ENCODE measurements around the gene NISCH.

Gene NISCH

GRCh38 chr3:52536112-52536368 is 80.6 kb downstream of the NISCH start:
- peak; percentile 93 for TF ChIP-seq ZBTB7A (IDR thresholded peaks at IDR 0.05; ENCODE audit: low read depth)
- no peak for TF ChIP-seq NFIC (IDR thresholded peaks at IDR 0.05)
- TF ChIP-seq RAD21 (IDR thresholded peaks at IDR 0.05; ENCODE audit: low read depth), result no peak
- TF ChIP-seq EP300 (IDR thresholded peaks at IDR 0.05; ENCODE audit: borderline replicate concordance), result no peak
- TF ChIP-seq CEBPB (IDR thresholded peaks at IDR 0.05), result 0 out of 2 replicates have a peak, but pooled peaks have one; percentile 18
- TF ChIP-seq REST (IDR thresholded peaks at IDR 0.05; ENCODE audit: low read depth), result no peak
- TF ChIP-seq EGR1 (IDR thresholded peaks at IDR 0.05), result no peak
- TF ChIP-seq FOXM1 (IDR thresholded peaks at IDR 0.05; ENCODE audit: borderline replicate concordance, low read depth), result no peak
- TF ChIP-seq TCF12 (IDR thresholded peaks at IDR 0.05; ENCODE audit: low read depth), result no peak
- no peak for TF ChIP-seq TEAD4 (IDR thresholded peaks at IDR 0.05)
- no peak for TF ChIP-seq USF1 (IDR thresholded peaks at IDR 0.05)
- TF ChIP-seq TAF1 (IDR thresholded peaks at IDR 0.05; ENCODE audit: low read depth), result no peak
- TF ChIP-seq YY1 (IDR thresholded peaks at IDR 0.05; ENCODE audit: low read depth), result peak; percentile 84
- TF ChIP-seq CREB1 (IDR thresholded peaks at IDR 0.05; ENCODE audit: low read depth), result no peak
- TF ChIP-seq, protein P1, sequence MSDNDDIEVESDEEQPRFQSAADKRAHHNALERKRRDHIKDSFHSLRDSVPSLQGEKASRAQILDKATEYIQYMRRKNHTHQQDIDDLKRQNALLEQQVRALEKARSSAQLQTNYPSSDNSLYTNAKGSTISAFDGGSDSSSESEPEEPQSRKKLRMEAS (IDR thresholded peaks at IDR 0.05), result no peak

DNA sequence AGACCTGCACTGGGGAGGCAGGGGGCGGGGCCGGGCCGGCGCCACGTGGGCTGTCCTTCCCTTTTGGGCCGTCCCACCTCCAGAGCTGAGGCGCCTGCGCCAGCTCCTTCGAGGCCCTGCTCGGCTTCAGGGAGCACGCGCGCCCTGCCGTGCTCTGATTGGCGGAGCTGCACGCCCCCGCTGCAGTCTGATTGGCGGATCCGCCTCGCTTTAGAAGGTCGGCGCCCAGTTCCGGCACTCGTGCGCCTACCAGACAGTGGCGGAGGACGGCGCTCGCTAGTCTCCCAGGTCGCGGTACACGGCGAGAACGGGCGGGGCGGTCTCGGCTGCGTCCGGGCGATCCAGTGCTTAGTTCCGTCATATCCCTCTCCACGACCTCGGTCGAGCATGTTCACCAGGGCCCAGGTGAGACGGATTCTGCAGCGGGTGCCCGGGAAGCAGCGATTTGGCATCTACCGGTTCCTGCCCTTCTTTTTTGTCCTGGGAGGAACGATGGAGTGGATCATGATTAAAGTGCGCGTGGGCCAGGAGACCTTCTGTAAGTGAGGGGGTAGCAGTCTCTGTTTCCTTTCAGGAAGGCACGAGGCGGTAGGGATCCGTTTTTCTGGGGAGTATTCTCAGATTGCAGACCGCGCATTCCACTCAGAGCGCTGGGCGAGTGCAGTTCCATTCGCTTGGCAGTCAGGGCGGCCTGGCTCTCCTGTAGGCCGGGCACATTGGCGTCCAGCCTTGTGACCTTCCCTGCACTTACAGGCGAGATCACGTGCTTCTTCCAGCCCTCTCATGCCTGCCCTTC is 81.2 kb downstream of the NISCH start, which contains the start of gene UQCC5:
Gene UQCC5, plus strand, starts transcription at position 237 of the 796 bp plus-strand sequence. Its CDS starts 151 bp downstream, at position 388.
- TF ChIP-seq TCF12 (IDR thresholded peaks at IDR 0.05; ENCODE audit: low read depth) (peak; percentile 3; the same call in 1 of the 2 replicates), CREB1 (IDR thresholded peaks at IDR 0.05; ENCODE audit: low read depth) (no peak), CEBPB (IDR thresholded peaks at IDR 0.05) (no peak), REST (IDR thresholded peaks at IDR 0.05; ENCODE audit: low read depth) (no peak), USF1 (IDR thresholded peaks at IDR 0.05) (peak; percentile 91), EGR1 (IDR thresholded peaks at IDR 0.05) (peak; percentile 99), ZBTB7A (IDR thresholded peaks at IDR 0.05; ENCODE audit: low read depth) (no peak), TEAD4 (IDR thresholded peaks at IDR 0.05) (no peak), TAF1 (IDR thresholded peaks at IDR 0.05; ENCODE audit: low read depth) (peak; percentile 92), NFIC (IDR thresholded peaks at IDR 0.05) (no peak), RAD21 (IDR thresholded peaks at IDR 0.05; ENCODE audit: low read depth) (no peak; the same call in 1 of the 2 replicates), YY1 (IDR thresholded peaks at IDR 0.05; ENCODE audit: low read depth) (no peak), EP300 (IDR thresholded peaks at IDR 0.05; ENCODE audit: borderline replicate concordance) (no peak), FOXM1 (IDR thresholded peaks at IDR 0.05; ENCODE audit: borderline replicate concordance, low read depth) (no peak; the same call in 1 of the 2 replicates)
- TF ChIP-seq, protein P1 (IDR thresholded peaks at IDR 0.05), result peak; percentile 81

GRCh38 chr3:52537165-52537620 is 81.8 kb downstream of the NISCH start:
- TF ChIP-seq EP300 (IDR thresholded peaks at IDR 0.05; ENCODE audit: borderline replicate concordance) (no peak), CREB1 (IDR thresholded peaks at IDR 0.05; ENCODE audit: low read depth) (no peak), TEAD4 (IDR thresholded peaks at IDR 0.05) (no peak), EGR1 (IDR thresholded peaks at IDR 0.05) (no peak), CEBPB (IDR thresholded peaks at IDR 0.05) (no peak), USF1 (IDR thresholded peaks at IDR 0.05) (no peak), ZBTB7A (IDR thresholded peaks at IDR 0.05; ENCODE audit: low read depth) (no peak), RAD21 (IDR thresholded peaks at IDR 0.05; ENCODE audit: low read depth) (no peak), NFIC (IDR thresholded peaks at IDR 0.05) (no peak)

DNA sequence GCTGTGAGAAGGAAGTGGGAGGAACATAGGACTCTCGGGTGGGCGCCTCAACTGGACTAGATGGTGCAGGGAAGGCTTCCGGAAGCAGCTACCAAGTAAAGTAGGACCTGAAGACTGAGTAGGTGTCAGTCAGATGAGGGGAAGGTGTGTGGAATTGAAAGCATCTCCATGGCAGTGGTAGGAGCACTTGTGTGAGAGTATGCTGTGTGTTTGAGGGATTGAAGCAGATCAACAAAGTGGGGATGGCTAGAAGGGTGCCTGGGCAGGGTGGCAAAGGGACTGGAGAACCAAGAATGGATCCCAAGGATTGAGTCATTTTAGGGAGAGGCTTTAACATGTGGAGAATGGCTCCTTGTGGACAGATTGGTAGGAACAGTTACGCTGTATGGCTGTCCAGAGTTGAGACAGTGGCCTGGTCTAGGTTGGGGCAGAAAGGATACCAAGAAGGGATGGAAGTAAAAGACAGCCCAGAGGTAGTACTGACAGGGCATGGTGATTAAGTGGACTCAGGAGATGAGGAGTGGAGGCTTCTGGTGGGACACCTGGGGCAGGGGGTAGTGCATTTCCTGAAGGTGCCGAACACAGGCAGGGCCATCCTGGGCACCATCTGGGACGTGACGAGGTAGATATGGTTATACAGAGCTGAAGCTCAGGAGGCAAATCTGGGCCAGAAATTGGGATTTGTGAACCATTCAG is 82.5 kb downstream of the NISCH start:
- TF ChIP-seq EGR1 (IDR thresholded peaks at IDR 0.05) (no peak), NFIC (IDR thresholded peaks at IDR 0.05) (no peak), TEAD4 (IDR thresholded peaks at IDR 0.05) (no peak), CREB1 (IDR thresholded peaks at IDR 0.05; ENCODE audit: low read depth) (no peak), ZBTB7A (IDR thresholded peaks at IDR 0.05; ENCODE audit: low read depth) (no peak), RAD21 (IDR thresholded peaks at IDR 0.05; ENCODE audit: low read depth) (no peak), EP300 (IDR thresholded peaks at IDR 0.05; ENCODE audit: borderline replicate concordance) (no peak), TAF1 (IDR thresholded peaks at IDR 0.05; ENCODE audit: low read depth) (no peak), TCF12 (IDR thresholded peaks at IDR 0.05; ENCODE audit: low read depth) (no peak), CEBPB (IDR thresholded peaks at IDR 0.05) (no peak), REST (IDR thresholded peaks at IDR 0.05; ENCODE audit: low read depth) (no peak), YY1 (IDR thresholded peaks at IDR 0.05; ENCODE audit: low read depth) (no peak), USF1 (IDR thresholded peaks at IDR 0.05) (no peak), FOXM1 (IDR thresholded peaks at IDR 0.05; ENCODE audit: borderline replicate concordance, low read depth) (no peak)
- TF ChIP-seq, protein P1 (IDR thresholded peaks at IDR 0.05), result no peak

Measured in Ishikawa (cell line).